B cell (primary cell): Measurements from ENCODE around the gene HSPB3. TPM values are rescaled to one million over a fixed set of nuclear protein-coding genes. Genes with fewer than 3 reads are reported as not detected.
"Not testable (repeated sequence)": the region's sequence is repeated elsewhere in the genome, so short reads cannot be mapped to it uniquely, and the experiment has no call there.

ENCODE experiments used
- ATAC-seq: fragments of 200-7000 bp; cut with Tn5 transposase; one replicate; pipeline ENCODE4 v1.10.0; 2021; ENCODE audit warnings: low read depth, mild to moderate bottlenecking, moderate number of reproducible peaks, moderate library complexity
- CTCF ChIA-PET: fragments of 350-600 bp; sonication (Branson Sonifier 250); formaldehyde crosslinking; loops from one replicate; lab custom pipeline; 2021; ENCODE audit warnings: antibody characterized with exemption, inconsistent platforms; lab: Charles Lee
- POLR2A ChIA-PET: fragments of 350-600 bp; sonication (Branson Sonifier 250); formaldehyde crosslinking; loops from one replicate; lab custom pipeline; 2021; ENCODE audit warnings: antibody characterized with exemption; lab: Charles Lee
- DNase-seq: peaks from one replicate; pipeline ENCODE4 v3.0.0; 2013
- H2AFZ ChIP-seq: 2 replicates; pipeline ENCODE4 v1.6.1; 2012; ENCODE audit warnings: mild to moderate bottlenecking, low read depth, low read length; ENCODE audit not compliant: insufficient read depth, poor library complexity, severe bottlenecking
- H3K27ac ChIP-seq, 2 donors: 1 replicate in 1 of 2; 2 replicates in 1 of 2; pipeline ENCODE4 v1.5.1; 2012 to 2013; ENCODE audit warnings: low read length in 2 of 2, mild to moderate bottlenecking in 2 of 2, moderate library complexity in 1 of 2
- H3K27me3 ChIP-seq, 4 experiments: fragments of 200-600 bp in 1 of 4; sonication (generic) in 1 of 4; replicated peaks in 1 of 4; 1 replicate in 2 of 4; 2 replicates in 2 of 4; pipeline versions ENCODE4 v1.6.1 to v1.7.0; 2013 to 2016; ENCODE audit warnings: low read length in 3 of 4, mild to moderate bottlenecking in 2 of 4, mixed read lengths in 1 of 4, moderate library complexity in 1 of 4; ENCODE audit not compliant: insufficient read depth in 4 of 4, control insufficient read depth in 3 of 4; ENCODE audit errors: control extremely low read depth in 1 of 4
- H3K36me3 ChIP-seq, 2 experiments: replicated peaks in 1 of 2; 1 replicate in 1 of 2; 2 replicates in 1 of 2; pipeline versions ENCODE4 v1.6.1 to v1.7.1; 2013; ENCODE audit warnings: low read length in 1 of 2; ENCODE audit not compliant: insufficient read depth in 2 of 2, control insufficient read depth in 1 of 2; ENCODE audit errors: control extremely low read depth in 1 of 2, extremely low read depth in 1 of 2
- H3K4me1 ChIP-seq, 2 donors: fragments of 200-600 bp in 1 of 2; sonication (generic) in 1 of 2; 1 replicate in 1 of 2; 2 replicates in 1 of 2; pipeline versions ENCODE4 v1.5.1 to v1.6.1; 2013 to 2017; ENCODE audit warnings: low read length in 2 of 2; ENCODE audit not compliant: control insufficient read depth in 2 of 2, insufficient read depth in 2 of 2
- H3K4me2 ChIP-seq: replicated peaks from 2 replicates; pipeline ENCODE3; 2012; ENCODE audit warnings: mild to moderate bottlenecking, low read depth, low read length; ENCODE audit not compliant: poor library complexity, severe bottlenecking
- H3K4me3 ChIP-seq, 5 experiments: fragments of 200-600 bp in 1 of 5; sonication (generic) in 1 of 5; 1 replicate in 3 of 5; 2 replicates in 2 of 5; pipeline versions ENCODE4 v1.5.1 to v1.7.0; 2011 to 2016; ENCODE audit warnings: low read length in 4 of 5, mild to moderate bottlenecking in 4 of 5, low read depth in 2 of 5, control low read depth in 1 of 5, moderate library complexity in 1 of 5; ENCODE audit not compliant: insufficient read depth in 1 of 5; ENCODE audit errors: control extremely low read depth in 1 of 5, extremely low read depth in 1 of 5
- H3K79me2 ChIP-seq: fragments of 200-600 bp; sonication (generic); one replicate; pipeline ENCODE4 v1.6.0; 2016; ENCODE audit warnings: low read length; ENCODE audit not compliant: control insufficient read depth, insufficient read depth
- H3K9ac ChIP-seq: fragments of 200-600 bp; sonication (generic); 2 replicates; pipeline ENCODE4 v1.6.1; 2017; ENCODE audit warnings: mild to moderate bottlenecking, low read length, moderate library complexity
- H3K9me3 ChIP-seq, 3 donors: one replicate each; pipeline versions ENCODE4 v1.6.1 to v1.7.1; 2013; ENCODE audit warnings: low read length in 2 of 3; ENCODE audit not compliant: control insufficient read depth in 2 of 3, insufficient read depth in 1 of 3; ENCODE audit errors: control extremely low read depth in 1 of 3
- H4K20me1 ChIP-seq: 2 replicates; pipeline ENCODE4 v1.6.0; 2012; ENCODE audit warnings: mild to moderate bottlenecking, low read length; ENCODE audit not compliant: insufficient read depth, control insufficient read depth, poor library complexity, severe bottlenecking
- H3K27ac Mint-ChIP-seq: one replicate; pipeline ENCODE4 v1.8.0; 2021; ENCODE audit warnings: mixed read lengths
- H3K27me3 Mint-ChIP-seq: one replicate; pipeline ENCODE4 v1.8.0; 2021; ENCODE audit warnings: mixed read lengths
- H3K4me1 Mint-ChIP-seq: one replicate; pipeline ENCODE4 v1.8.0; 2021; ENCODE audit warnings: mixed read lengths
- H3K4me3 Mint-ChIP-seq: one replicate; pipeline ENCODE4 v1.8.0; 2021; ENCODE audit warnings: mixed read lengths
- H3K9me3 Mint-ChIP-seq: one replicate; pipeline ENCODE4 v1.8.0; 2022; ENCODE audit warnings: mixed read lengths; ENCODE audit not compliant: insufficient read depth
- CTCF ChIP-seq: fragments of 200-600 bp; IDR thresholded peaks from one replicate; pipeline ENCODE4 v1.8.0; 2022; ENCODE audit warnings: antibody characterized with exemption, mild to moderate bottlenecking
- EZH2 ChIP-seq: IDR thresholded peaks from 2 replicates; pipeline ENCODE4 v1.6.1; 2012; ENCODE audit warnings: borderline replicate concordance, low read depth, mild to moderate bottlenecking, moderate library complexity, low read length; ENCODE audit not compliant: insufficient read depth, poor library complexity, severe bottlenecking
- WGBS: methylation state at CpG from one replicate; pipeline ENCODE4 v1.1.5; 2013; ENCODE audit warnings: missing lambda C conversion rate; ENCODE audit not compliant: insufficient coverage; 5-methylcytosine and 5-hydroxymethylcytosine counted together
- intact Hi-C: fragments of 100-400 bp; cut with micrococcal nuclease; formaldehyde crosslinking; loops from one replicate; pipeline ENCODE4 v1.10.0; 2022
- polyA plus RNA-seq: library from polyadenylated mRNA; depleted of rRNA; stranded (reverse); fragments of >200 nt; gene quantifications from 2 replicates; pipeline ENCODE4 v1.2.3, GENCODE V29; 2012
- total RNA-seq, 2 donors: library from RNA; stranded (reverse); fragments of 120-200 nt in 1 of 2; gene quantifications; 1 replicate in 1 of 2; 2 replicates in 1 of 2; pipeline versions ENCODE4 v1.2.3 to v1.2.4, GENCODE V29; 2013 to 2022

Gene HSPB3
- total and polyA plus RNA-seq, 2 donors (not counting 1 experiment from before 2014, with no cell fraction given), result not detected

GRCh38 chr5:54426209-54426608 is 29.3 kb upstream of the HSPB3 start:
- Mint-ChIP-seq H3K27ac (no peak overlapping the region), H3K9me3 (no peaks in the 10 kb centered on the region), H3K27me3 (peaks cover 27% of the 10 kb centered on the region), H3K4me1 (no peaks in the 10 kb centered on the region), H3K4me3 (no peak overlapping the region)
- DNase-seq, result no peak
- H3K4me2 ChIP-seq, result no peak overlapping the region
- no peak overlapping the region for H3K4me3 ChIP-seq
- no peak for ATAC-seq
- H3K9ac ChIP-seq, result no peak overlapping the region
- no peaks in the 10 kb centered on the region for H3K79me2 ChIP-seq
- H2AFZ ChIP-seq, result no peak overlapping the region
- ChIA-PET POLR2A (no interaction called here), CTCF (no interaction called here)
- H3K9me3 ChIP-seq, result no peaks in the 10 kb centered on the region
- WGBS, result no CpG with 5 or more reads among the region's 1 CpG
- H4K20me1 ChIP-seq, result no peaks in the 10 kb centered on the region
- H3K27ac ChIP-seq, result no peak overlapping the region
- no peaks in the 10 kb centered on the region for H3K4me1 ChIP-seq
- intact Hi-C loops, result no loop called here
- H3K27me3 ChIP-seq, result peaks cover 0 to 5% (median 2%) of the 10 kb centered on the region in 4 experiments
- H3K36me3 ChIP-seq, result no peaks in the 10 kb centered on the region
- no peak for TF ChIP-seq CTCF
- no peak for TF ChIP-seq EZH2

DNA sequence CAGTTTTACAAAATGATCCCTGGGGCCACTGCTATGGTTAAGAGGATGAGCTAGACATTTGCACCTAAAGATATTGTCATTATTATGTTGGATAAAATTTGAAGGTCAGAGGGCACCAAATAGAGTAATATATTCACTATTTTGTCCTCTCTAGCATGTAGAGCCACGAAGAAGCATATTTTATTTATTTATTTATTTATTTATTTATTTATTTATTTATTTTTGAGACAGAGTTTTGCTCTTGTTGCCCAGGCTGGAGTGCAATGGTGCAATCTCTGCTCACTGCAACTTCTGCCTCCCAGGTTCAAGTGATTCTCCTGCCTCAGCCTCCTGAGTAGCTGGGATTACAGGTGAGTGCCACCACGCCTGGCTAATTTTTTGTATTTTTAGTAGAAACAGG is 20.8 kb upstream of the HSPB3 start:
- H3K4me3 ChIP-seq, H3K9me3 ChIP-seq, H3K9ac ChIP-seq, H3K9me3 Mint-ChIP-seq, H3K27ac Mint-ChIP-seq, H3K79me2 ChIP-seq, H4K20me1 ChIP-seq, POLR2A ChIA-PET, H3K27me3 ChIP-seq, intact Hi-C loops, H3K4me3 Mint-ChIP-seq, H3K36me3 ChIP-seq, DNase-seq, H3K27ac ChIP-seq, ATAC-seq, H3K4me1 ChIP-seq, H2AFZ ChIP-seq, H3K4me1 Mint-ChIP-seq, H3K4me2 ChIP-seq: not testable (repeated sequence)
- CTCF ChIA-PET, result interaction anchor here (0.9 to 1.0 kb wide), 3 partner anchors 15 to 54 kb away, joined by 3 to 4 read pairs (median 4); no protein-coding TSS in a partner anchor
- 100% methylated on average over 1 of the region's 2 CpGs for WGBS
- H3K27me3 Mint-ChIP-seq, result peaks cover 10% of the 10 kb centered on the region
